ENCODE data around the gene PIGR. TPM values are rescaled to one million over a fixed set of nuclear protein-coding genes. Genes with fewer than 3 reads are reported as not detected.

The PIGR gene
- total RNA-seq, 2 donors from 2014 or later = 7,504 to 12,164 TPM

DNA sequence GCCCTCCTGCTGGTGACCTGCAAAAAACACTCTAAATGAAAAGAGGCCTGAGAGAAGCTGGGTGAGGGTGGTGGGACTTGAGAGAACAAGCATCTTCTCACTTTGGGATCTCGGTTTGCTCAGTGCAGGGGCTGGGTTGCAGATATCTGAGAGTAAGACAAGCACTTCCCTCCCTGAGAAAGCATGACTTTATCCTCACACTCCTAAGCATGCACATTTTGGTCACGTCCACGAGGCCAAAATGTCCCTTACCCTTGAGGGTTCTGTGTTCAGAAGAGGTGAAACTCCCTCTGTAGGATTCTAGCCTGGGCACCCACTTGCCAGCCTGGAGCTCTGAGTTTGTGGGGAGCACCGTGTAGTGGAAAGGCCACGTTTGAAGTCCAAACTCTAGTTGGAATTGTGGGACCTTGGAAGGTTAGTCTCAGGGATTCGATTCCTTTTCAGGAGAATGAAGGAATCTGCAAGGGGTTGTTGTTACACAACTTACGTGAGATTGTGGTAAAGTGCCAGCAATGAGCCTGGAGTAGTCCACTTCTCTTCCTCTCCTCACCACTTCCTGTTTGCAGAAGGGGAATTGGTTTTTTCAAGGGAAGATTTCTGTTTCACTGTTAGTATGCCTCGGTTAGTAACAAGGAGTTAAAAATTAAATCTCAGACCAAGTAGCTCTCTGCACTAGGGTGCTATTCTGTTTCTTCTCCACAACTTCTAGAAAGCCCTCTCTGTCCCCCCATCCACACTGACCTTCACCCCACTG is 21.0 kb upstream of the PIGR start:
- peak; percentile 18 for DNase-seq
- Histone ChIP-seq H3K9ac (ENCODE audit: low read depth in 2 of 2, low read length in 2 of 2) (peak overlapping the region in 1 of 2 donors; percentile 35), H3K36me3 (no peaks in the 10 kb centered on the region), H3K9me3 (no peaks in the 10 kb centered on the region), H3K4me3 (no peak overlapping the region), H3K27me3 (no peaks in the 10 kb centered on the region), H3K4me1 (peaks cover 43% of the 10 kb centered on the region), H3K27ac (peak overlapping the region; percentile 82)
- intact Hi-C loops (cut with DNase I) = no loop called here
- TF ChIP-seq, protein P1, sequence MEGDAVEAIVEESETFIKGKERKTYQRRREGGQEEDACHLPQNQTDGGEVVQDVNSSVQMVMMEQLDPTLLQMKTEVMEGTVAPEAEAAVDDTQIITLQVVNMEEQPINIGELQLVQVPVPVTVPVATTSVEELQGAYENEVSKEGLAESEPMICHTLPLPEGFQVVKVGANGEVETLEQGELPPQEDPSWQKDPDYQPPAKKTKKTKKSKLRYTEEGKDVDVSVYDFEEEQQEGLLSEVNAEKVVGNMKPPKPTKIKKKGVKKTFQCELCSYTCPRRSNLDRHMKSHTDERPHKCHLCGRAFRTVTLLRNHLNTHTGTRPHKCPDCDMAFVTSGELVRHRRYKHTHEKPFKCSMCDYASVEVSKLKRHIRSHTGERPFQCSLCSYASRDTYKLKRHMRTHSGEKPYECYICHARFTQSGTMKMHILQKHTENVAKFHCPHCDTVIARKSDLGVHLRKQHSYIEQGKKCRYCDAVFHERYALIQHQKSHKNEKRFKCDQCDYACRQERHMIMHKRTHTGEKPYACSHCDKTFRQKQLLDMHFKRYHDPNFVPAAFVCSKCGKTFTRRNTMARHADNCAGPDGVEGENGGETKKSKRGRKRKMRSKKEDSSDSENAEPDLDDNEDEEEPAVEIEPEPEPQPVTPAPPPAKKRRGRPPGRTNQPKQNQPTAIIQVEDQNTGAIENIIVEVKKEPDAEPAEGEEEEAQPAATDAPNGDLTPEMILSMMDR (IDR thresholded peaks at IDR 0.05) = no peak

DNA sequence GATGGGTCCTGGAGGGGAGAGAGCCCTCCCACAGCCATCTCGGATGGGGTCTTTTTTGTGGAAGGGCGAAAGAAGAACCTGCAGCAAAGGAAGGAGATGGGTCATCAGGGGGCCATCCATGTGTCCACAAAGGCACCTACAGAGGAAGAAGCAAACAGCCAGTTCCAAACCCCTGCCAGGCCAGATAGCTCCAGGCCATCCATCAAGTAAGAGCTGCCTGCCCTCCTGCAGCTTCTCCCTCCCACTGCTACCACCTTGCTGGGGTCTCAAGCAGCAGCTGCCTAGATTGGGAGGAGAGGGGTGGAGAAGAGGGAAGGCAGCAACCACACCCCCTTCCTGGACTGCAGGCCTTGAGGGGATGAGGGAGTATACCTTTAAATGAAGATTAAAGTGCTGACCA is 19.5 kb upstream of the PIGR start:
- Histone ChIP-seq H3K36me3 (no peaks in the 10 kb centered on the region), H3K9ac (ENCODE audit: low read depth in 2 of 2, low read length in 2 of 2) (no peak overlapping the region), H3K4me3 (no peak overlapping the region), H3K4me1 (peaks cover 32% of the 10 kb centered on the region), H3K27ac (no peak overlapping the region), H3K9me3 (no peaks in the 10 kb centered on the region), H3K27me3 (no peaks in the 10 kb centered on the region)
- intact Hi-C loops (cut with DNase I) = no loop called here
- no peak for DNase-seq
- TF ChIP-seq, protein P1 (IDR thresholded peaks at IDR 0.05) = no peak

DNA sequence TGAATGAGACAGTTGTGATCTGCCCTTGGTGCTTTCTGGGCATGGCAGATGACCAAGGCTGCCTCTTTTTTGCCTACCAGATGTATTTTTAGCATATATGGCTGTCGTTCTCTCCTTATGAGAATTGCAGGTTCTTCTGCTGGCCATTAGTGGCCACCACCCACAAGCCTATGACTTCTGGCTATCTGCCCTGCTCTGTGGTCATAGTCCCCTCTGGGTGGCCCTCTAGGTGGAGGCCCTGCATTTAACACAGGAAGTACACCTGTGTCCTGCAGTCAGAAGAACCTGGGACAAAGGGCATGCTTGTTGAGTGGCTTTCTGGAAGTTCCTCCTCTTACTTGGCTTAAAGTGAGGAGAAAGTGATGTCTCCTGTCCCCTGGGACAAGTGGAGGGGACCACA is 17.5 kb upstream of the PIGR start:
- Histone ChIP-seq H3K9me3 (no peaks in the 10 kb centered on the region), H3K4me3 (no peak overlapping the region), H3K27me3 (no peaks in the 10 kb centered on the region), H3K4me1 (peaks cover 25% of the 10 kb centered on the region), H3K27ac (peak overlapping the region; percentile 51), H3K36me3 (no peaks in the 10 kb centered on the region), H3K9ac (ENCODE audit: low read depth in 2 of 2, low read length in 2 of 2) (peak overlapping the region in 1 of 2 donors; percentile 36)
- intact Hi-C loops (cut with DNase I) = no loop called here
- TF ChIP-seq, protein P1 (IDR thresholded peaks at IDR 0.05) = no peak
- no peak for DNase-seq

DNA sequence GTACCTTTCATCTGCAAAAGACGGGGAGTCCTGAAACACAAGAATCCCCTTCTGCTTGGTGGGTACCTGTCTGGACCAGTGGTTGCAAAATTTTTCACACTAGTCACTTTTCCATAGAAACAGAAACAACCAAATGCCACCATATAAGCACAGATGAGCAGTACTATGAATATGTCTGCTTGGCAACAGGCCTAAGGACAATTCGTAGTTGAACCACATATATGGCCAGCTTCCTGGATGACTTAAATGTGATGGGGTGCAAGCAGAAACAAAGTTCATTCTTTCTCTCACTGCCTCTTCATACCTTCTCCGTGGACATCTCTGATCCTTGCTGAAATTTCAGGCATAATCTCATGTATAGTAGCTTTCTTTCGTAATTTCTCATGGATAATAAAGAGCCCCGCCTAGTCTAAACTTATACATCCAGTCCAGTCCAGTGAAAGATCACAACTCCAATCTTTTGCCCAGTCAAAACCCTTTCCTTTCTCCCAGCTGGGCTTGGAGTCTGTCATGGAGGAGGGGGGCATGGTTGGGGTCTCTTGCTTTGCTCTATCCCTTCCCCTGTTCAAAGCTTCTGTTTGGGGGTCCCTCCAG is 16.9 kb upstream of the PIGR start:
- Histone ChIP-seq H3K36me3 (no peaks in the 10 kb centered on the region), H3K4me1 (peaks cover 21% of the 10 kb centered on the region), H3K4me3 (no peak overlapping the region), H3K27ac (peak overlapping the region; percentile 51), H3K9ac (ENCODE audit: low read depth in 2 of 2, low read length in 2 of 2) (peak overlapping the region in 1 of 2 donors; percentile 36), H3K27me3 (no peaks in the 10 kb centered on the region), H3K9me3 (no peaks in the 10 kb centered on the region)
- intact Hi-C loops (cut with DNase I) = no loop called here
- no peak for DNase-seq
- TF ChIP-seq, protein P1 (IDR thresholded peaks at IDR 0.05) = no peak

DNA sequence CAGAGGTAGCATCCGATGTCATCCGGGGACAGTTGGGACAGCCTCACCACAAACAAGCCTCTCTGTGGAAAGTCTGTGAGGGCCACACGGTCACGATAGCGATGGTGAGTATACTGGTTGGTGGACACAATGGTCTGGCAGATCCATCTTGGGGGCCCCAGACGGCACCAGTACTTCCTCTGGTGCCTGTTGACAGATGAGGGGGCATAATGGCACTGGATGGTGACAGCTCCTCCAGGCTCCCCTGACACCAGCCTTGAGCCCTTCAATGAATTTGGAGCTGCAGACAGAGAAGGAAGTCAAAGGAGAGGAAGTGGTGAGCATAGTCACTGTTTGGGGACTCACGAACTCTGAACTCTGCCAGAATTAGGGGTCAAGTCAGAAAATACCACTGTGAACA is 16.0 kb upstream of the PIGR start:
- H3K4me3 ChIP-seq = no peak overlapping the region
- peak overlapping the region; percentile 51 for H3K27ac ChIP-seq
- H3K36me3 ChIP-seq = no peaks in the 10 kb centered on the region
- TF ChIP-seq, protein P1 (IDR thresholded peaks at IDR 0.05) = no peak
- intact Hi-C loops (cut with DNase I) = no loop called here
- no peak overlapping the region for H3K9ac ChIP-seq (ENCODE audit: low read depth in 2 of 2, low read length in 2 of 2)
- H3K9me3 ChIP-seq = no peaks in the 10 kb centered on the region
- H3K4me1 ChIP-seq = peaks cover 12% of the 10 kb centered on the region
- DNase-seq = no peak
- H3K27me3 ChIP-seq = no peaks in the 10 kb centered on the region
